ENCODE data around the gene SVEP1.
"Not testable (repeated sequence)": the region's sequence is repeated elsewhere in the genome, so short reads cannot be mapped to it uniquely, and the experiment has no call there.

The SVEP1 gene

GRCh38 chr9:110578575-110579033, 937 bp downstream of the SVEP1 start:
- DNase-seq, result no peak

GRCh38 chr9:110575945-110576344, 3.6 kb downstream of the SVEP1 start:
- DNase-seq, result no peak

DNA sequence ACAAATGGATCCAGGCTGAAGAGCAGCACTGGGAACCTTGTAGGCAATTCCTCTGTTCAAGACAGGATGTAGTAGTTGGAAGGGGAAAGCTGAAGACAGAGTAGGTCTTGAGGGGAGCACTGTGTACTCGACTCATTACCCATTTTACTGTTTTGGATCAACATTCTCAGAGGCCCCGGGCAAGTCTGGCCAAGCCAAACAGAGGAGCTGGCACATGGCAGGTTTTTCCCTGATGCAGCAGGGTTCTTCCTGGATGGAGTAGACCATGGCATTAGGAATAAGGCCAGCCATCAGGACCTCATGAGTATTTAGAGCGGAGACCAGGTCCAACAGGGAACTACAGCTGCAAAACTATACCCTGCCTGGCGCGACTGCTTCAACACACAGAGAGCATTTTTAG, 4.4 kb downstream of the SVEP1 start:
- DNase-seq, result no peak

DNA sequence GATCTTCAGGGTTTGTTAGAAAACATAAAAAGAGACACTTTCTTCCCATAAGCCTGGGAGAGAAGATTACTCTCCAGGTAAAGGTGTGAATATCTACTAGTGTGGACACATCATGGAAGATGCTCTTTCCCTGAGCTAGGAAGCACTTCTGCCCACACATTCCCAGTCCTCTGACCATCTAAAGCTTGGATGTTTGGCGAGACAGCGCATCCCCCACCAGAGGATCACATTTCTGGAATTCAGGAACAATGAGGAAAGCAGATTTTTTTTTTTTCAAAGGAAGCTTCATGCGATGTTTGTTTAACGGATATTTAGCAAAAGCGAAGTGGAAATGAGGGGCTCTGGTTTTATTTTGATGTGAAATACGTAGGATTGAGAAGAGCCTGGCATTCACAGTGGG, 6.2 kb downstream of the SVEP1 start:
- DNase-seq, result no peak

- no peak for DNase-seq
These were observed 7.6 kb downstream of the SVEP1 start for GRCh38 chr9:110571801-110572483.

DNA sequence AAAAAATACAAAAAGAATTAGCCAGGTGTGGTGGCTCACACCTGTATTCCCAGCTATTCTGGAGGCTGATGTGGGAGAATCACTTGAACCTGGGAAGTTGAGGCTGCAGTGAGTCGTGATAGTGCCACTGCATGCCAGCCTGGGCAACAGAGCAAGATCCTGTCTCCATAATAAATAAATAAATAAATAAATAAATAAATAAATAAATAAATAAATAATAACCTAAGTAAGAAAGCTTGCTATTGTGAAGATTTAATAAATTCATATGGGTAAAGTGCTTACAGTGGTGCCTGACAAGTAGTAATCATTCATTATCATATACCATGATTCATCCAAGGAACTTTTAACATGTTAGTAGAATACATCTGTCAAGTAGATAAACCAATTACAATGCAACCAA, 13.4 kb downstream of the SVEP1 start:
- DNase-seq, result no peak

DNA sequence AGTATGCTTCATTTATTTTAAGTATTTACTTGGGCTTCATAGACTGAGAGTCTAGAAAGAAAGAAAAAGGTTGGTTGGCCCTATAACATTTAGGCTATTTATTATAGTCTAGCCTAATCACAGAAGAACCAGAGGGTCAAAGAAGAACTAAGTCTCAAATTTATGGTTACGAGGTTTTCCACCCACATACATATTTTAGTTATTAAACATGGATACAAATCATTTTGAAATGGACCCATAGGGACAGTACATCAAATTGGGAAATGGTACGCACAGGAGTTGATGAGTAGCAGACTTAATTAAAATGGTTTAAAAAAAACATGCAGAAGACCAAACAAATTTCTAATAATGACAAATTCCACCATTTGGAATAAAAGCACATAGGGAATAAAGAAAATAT, 17.7 kb downstream of the SVEP1 start:
- no peak for DNase-seq

GRCh38 chr9:110559869-110560268, 19.7 kb downstream of the SVEP1 start:
- no peak for DNase-seq

DNA sequence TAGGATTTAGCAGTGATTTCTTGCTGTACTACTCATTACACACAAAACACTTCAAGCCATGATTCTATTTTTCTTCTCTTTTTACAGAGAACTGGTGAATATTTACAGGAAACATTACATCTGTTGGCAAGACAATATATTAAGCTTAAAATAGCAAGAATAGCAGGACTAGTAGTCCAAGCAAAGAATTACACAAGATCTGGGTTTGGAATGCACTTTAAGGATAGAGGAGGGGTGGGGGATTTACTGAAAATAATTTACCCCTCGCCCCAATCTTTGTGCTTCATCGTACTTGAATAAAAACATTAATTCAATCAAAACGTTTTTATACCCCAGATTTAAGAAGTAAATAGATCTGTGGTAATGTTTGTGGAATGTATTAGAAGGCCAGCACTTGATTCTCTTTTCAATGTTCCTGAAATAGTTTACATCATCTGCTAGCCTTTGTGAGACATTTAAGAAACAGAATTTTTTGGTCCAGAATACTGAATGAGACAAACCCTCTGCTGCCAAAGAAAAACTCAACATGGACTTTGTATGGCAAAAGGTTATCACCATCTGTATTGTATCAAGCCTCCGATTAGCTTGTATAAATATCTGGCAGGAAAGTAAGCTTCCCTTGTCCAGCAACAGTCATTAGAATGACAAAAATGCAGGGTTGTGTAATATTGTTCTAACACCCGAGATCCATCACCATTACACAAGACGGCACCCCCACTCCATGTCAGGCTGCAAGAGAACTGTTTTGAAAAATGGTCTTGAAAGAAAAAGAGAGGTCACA, 23.8 kb downstream of the SVEP1 start:
- no peak for DNase-seq

DNA sequence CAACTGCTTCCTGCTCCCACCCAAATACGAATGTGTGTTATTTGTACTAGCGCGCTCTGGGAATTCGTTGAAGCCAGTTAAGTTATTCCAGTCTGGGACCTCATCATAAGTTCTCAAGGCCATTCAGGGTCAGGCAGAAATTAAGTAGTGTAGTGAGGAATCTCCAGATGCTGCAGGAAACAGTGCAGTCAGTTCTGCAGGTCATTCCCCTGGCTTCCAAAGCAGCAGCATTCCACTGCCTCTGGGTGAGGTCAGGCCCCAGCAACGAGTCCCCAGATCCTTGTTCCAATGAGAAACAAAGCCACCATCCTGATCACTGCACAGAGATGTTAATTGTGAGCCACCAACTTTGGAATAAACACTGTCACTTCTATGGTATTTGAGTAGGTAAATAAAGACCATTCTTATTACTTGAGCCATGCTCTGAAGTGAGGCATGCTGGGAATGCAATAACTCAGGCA, 33.1 kb downstream of the SVEP1 start:
- no peak for DNase-seq

DNA sequence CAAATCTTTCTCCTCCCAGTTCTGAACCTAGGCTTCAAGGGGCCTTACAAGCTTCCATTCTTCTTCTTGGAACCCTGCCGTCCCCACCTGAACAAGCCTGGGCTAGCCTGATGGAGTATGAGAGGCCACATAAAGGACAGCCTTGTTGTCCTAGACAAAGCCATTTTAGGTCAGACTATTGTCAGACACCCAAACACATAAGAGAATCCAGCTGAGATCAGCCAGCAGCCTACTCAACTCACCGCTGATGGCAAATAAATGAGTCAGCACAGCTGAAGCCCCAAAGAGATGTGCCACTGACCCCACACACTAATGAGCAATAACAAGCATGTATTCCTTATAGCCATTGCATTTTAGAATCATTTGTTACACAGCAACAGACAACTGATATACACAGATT, 33.8 kb downstream of the SVEP1 start:
- no peak for DNase-seq

GRCh38 chr9:110543631-110544051, 35.9 kb downstream of the SVEP1 start:
- DNase-seq, result no peak

- DNase-seq, result no peak
These were observed 37.6 kb downstream of the SVEP1 start for GRCh38 chr9:110541950-110542349.

GRCh38 chr9:110538647-110539041, 40.9 kb downstream of the SVEP1 start:
- no peak for DNase-seq

- DNase-seq, result no peak
These were observed 41.5 kb downstream of the SVEP1 start for GRCh38 chr9:110537841-110538646.

GRCh38 chr9:110536822-110537221, 42.7 kb downstream of the SVEP1 start:
- DNase-seq, result no peak

DNA sequence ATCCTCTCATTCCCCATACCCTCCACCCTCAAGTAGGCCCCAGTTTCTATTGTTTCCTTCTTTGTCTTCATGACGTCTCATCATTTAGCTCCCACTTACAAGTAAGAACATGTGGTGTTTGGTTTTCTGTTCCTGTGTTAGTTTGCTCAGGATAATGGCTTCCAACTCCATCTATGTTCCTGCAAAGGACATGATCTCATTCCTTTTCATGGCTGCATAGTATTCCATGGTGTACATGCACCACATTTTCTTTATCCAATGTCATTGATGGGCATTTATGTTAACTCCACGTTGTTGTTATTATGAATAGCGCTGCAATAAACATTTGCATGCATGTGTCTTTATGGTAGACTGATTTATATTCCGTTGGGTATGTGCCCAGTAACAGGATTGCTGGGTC, 45.4 kb downstream of the SVEP1 start:
- not testable (repeated sequence) for DNase-seq

GRCh38 chr9:110532908-110533665, 46.5 kb downstream of the SVEP1 start:
- DNase-seq, result no peak

DNA sequence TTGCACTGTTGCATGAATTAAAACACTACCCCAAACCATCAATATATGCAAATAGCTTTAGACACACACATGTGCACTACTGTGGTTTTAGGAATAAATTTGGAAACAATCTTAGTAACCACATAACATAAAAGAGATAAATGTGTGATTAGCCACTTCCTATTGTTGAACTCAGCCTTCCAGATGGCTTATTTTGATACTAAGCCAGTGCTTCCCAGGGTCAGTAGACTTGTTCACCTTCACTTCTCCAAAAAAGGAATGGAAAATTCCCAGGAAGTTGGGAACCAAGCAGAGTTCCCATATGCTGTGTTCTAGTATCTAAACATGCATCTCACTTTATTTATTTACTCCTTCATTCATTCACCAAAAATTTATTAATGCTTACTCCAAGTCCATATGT, 47.8 kb downstream of the SVEP1 start:
- DNase-seq, result no peak

DNA sequence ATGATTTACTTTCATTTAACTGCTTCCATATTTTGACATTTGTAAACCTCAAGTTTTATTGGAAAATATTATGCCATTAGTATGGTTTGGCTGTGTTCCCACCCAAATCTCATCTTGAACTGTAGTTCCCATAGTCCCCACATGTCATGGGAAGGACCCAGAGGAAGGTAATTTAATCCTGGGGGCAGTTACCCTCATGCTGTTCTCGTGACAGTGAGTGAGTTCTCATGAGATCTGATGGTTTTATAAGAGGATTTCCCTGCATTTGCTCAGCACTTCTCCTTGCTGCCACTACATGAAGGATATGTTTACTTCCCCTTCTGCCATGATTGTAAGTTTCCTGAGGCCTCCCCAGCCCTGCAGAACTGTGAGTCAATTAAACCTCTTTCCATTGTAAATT, 48.3 kb downstream of the SVEP1 start:
- not testable (repeated sequence) for DNase-seq

GRCh38 chr9:110528645-110529044, 50.9 kb downstream of the SVEP1 start:
- DNase-seq, result no peak

- DNase-seq, result no peak
These were observed 53.1 kb downstream of the SVEP1 start for GRCh38 chr9:110526426-110526825.

GRCh38 chr9:110521206-110521605, 58.3 kb downstream of the SVEP1 start:
- DNase-seq, result no peak

All from stimulated activated CD4-positive, alpha-beta T cell treated with anti-CD3 and anti-CD28 coated beads, Interleukin-2, amount 100 ng/mL, for 48 hours (primary cell).